Urinary bladder (tissue), 4 donors: ENCODE measurements around the gene DAND5. TPM values are rescaled to one million over a fixed set of nuclear protein-coding genes. Genes with fewer than 3 reads are reported as not detected.
A peak's percentile ranks its signal among the peaks of the same experiment; 100 is the strongest.
"Not testable (repeated sequence)": the region's sequence is repeated elsewhere in the genome, so short reads cannot be mapped to it uniquely, and the experiment has no call there.

Source experiments
- DNase-seq: peaks from one replicate; pipeline ENCODE4 v3.0.0-alpha.2; 2015; ENCODE audit errors: extremely low spot score
- H3K27ac ChIP-seq: one replicate; pipeline ENCODE4 v1.5.1; 2013; ENCODE audit warnings: low read depth, mild to moderate bottlenecking, moderate library complexity
- H3K36me3 ChIP-seq: one replicate; pipeline ENCODE4 v1.6.1; 2013; ENCODE audit warnings: mild to moderate bottlenecking, moderate library complexity; ENCODE audit not compliant: insufficient read depth
- H3K4me1 ChIP-seq: one replicate; pipeline ENCODE4 v1.6.1; 2013; ENCODE audit warnings: mild to moderate bottlenecking, moderate library complexity; ENCODE audit not compliant: insufficient read depth
- H3K4me3 ChIP-seq: one replicate; pipeline ENCODE4 v1.5.1; 2013; ENCODE audit warnings: low read depth, low read length
- WGBS: extraction: QIAGEN DNeasy Blood & Tissue Kit; methylation state at CpG from one replicate; pipeline ENCODE4 v1.1.7; 2013; 5-methylcytosine and 5-hydroxymethylcytosine counted together
- polyA plus RNA-seq: library from polyadenylated mRNA; stranded (reverse); fragments of 200-250 nt; gene quantifications from one replicate; pipeline ENCODE4 v1.2.3, GENCODE V29; 2013
- total RNA-seq: library from RNA; depleted of rRNA; stranded (reverse); fragments of >200 nt; gene quantifications from one replicate; pipeline ENCODE4 v1.2.3, GENCODE V29; 2014
- donor health status: healthy with polysubstance abuse.
- donor health status: healthy.

DAND5 gene
- total and polyA plus RNA-seq, 2 donors: not detected

- not testable (repeated sequence) for H3K4me1 ChIP-seq, H3K36me3 ChIP-seq
Observed at GRCh38 chr19:12952050-12952449, 17.3 kb upstream of the DAND5 start.

GRCh38 chr19:12952488-12953137 lies 16.8 kb upstream of the DAND5 start:
- Histone ChIP-seq H3K4me3 (no peak overlapping the region), H3K4me1 (no peaks in the 10 kb centered on the region), H3K27ac (no peak overlapping the region), H3K36me3 (peaks cover 6% of the 10 kb centered on the region)
- DNase-seq: no peak
- WGBS: 49% methylated on average over 12 of the region's 12 CpGs

More at GRCh38 chr19:12952050-12952449, 17.3 kb upstream of the DAND5 start:
- not testable (repeated sequence) for DNase-seq, H3K27ac ChIP-seq, H3K4me3 ChIP-seq
- WGBS: 88% methylated on average over 6 of the region's 6 CpGs

GRCh38 chr19:12953138-12953798 lies 16.1 kb upstream of the DAND5 start:
- Histone ChIP-seq H3K36me3 (peaks cover 6% of the 10 kb centered on the region), H3K4me1 (no peaks in the 10 kb centered on the region), H3K27ac (no peak overlapping the region), H3K4me3 (no peak overlapping the region)
- WGBS: 30% methylated on average over 11 of the region's 11 CpGs
- no peak for DNase-seq

GRCh38 chr19:12953799-12954611 lies 15.4 kb upstream of the DAND5 start:
- WGBS: 55% methylated on average over 12 of the region's 12 CpGs
- Histone ChIP-seq H3K36me3 (peaks cover 6% of the 10 kb centered on the region), H3K4me3 (no peak overlapping the region), H3K4me1 (no peaks in the 10 kb centered on the region), H3K27ac (no peak overlapping the region)
- no peak for DNase-seq

GRCh38 chr19:12954612-12954962 lies 14.8 kb upstream of the DAND5 start:
- Histone ChIP-seq H3K36me3 (peaks cover 6% of the 10 kb centered on the region), H3K4me3 (no peak overlapping the region), H3K27ac (no peak overlapping the region), H3K4me1 (no peaks in the 10 kb centered on the region)
- no peak for DNase-seq
- 28% methylated on average over 1 of the region's 1 CpG for WGBS

- H3K4me3 ChIP-seq, H3K36me3 ChIP-seq, H3K4me1 ChIP-seq, H3K27ac ChIP-seq, DNase-seq: not testable (repeated sequence)
- WGBS: 89% methylated on average over 9 of the region's 9 CpGs
Observed at GRCh38 chr19:12955575-12955974, 13.8 kb upstream of the DAND5 start.

GRCh38 chr19:12955996-12956395 lies 13.4 kb upstream of the DAND5 start:
- Histone ChIP-seq H3K4me1 (no peaks in the 10 kb centered on the region), H3K36me3 (peaks cover 4% of the 10 kb centered on the region), H3K27ac (no peak overlapping the region), H3K4me3 (peak overlapping the region; percentile 88)
- WGBS: 59% methylated on average over 12 of the region's 12 CpGs
- DNase-seq: no peak

- H3K4me1 ChIP-seq: no peaks in the 10 kb centered on the region
- H3K36me3 ChIP-seq: peaks cover 4% of the 10 kb centered on the region
Observed at GRCh38 chr19:12956446-12957388, 12.7 kb upstream of the DAND5 start, which contains the start of gene GADD45GIP1. Gene GADD45GIP1, minus strand, starts transcription at chr19:12957223. Its CDS starts 11 bp downstream, at chr19:12957212.

GRCh38 chr19:12957389-12957952 lies 11.9 kb upstream of the DAND5 start:
- not testable (repeated sequence) for DNase-seq, H3K36me3 ChIP-seq, H3K4me1 ChIP-seq
- WGBS: 28% methylated on average over 31 of the region's 31 CpGs
- Histone ChIP-seq H3K27ac (peak overlapping the region; percentile 93), H3K4me3 (peak overlapping the region; percentile 88)

More at GRCh38 chr19:12956446-12957388, 12.7 kb upstream of the DAND5 start, which contains the start of gene GADD45GIP1:
- no peak for DNase-seq
- 3% methylated on average over 84 of the region's 84 CpGs for WGBS
- Histone ChIP-seq H3K4me3 (peak within 1 kb of the TSS; percentile 88), H3K27ac (peak within 1 kb of the TSS; percentile 93)

- no peak overlapping the region for H3K27ac ChIP-seq
- H3K4me3 ChIP-seq: no peak overlapping the region
- WGBS: 75% methylated on average over 6 of the region's 6 CpGs
- H3K4me1 ChIP-seq: no peaks in the 10 kb centered on the region
- DNase-seq: no peak
- H3K36me3 ChIP-seq: no peaks in the 10 kb centered on the region
Observed at GRCh38 chr19:12959481-12959880, 9.9 kb upstream of the DAND5 start.

- DNase-seq: no peak
- no peak overlapping the region for H3K27ac ChIP-seq
- H3K36me3 ChIP-seq: no peaks in the 10 kb centered on the region
- no peaks in the 10 kb centered on the region for H3K4me1 ChIP-seq
- WGBS: under 1% methylated on average over 34 of the region's 34 CpGs
- peak overlapping the region; percentile 13 for H3K4me3 ChIP-seq
Observed at GRCh38 chr19:12965017-12965811, 4.2 kb upstream of the DAND5 start.

GRCh38 chr19:12965812-12966135 lies 3.6 kb upstream of the DAND5 start:
- Histone ChIP-seq H3K27ac (no peak overlapping the region), H3K4me1 (no peaks in the 10 kb centered on the region), H3K36me3 (no peaks in the 10 kb centered on the region), H3K4me3 (no peak overlapping the region)
- DNase-seq: no peak
- 48% methylated on average over 8 of the region's 8 CpGs for WGBS
